Upper lobe of right lung (tissue), 1 donor: Measurements from ENCODE around the gene XPR1. TPM values are rescaled to one million over a fixed set of nuclear protein-coding genes. Genes with fewer than 3 reads are reported as not detected.

Experiments used
- ATAC-seq: fragments of 200-7000 bp; cut with Tn5 transposase; one replicate; pipeline ENCODE4 v1.9.1; 2020; ENCODE audit warnings: mild to moderate bottlenecking, moderate library complexity
- DNase-seq: peaks from one replicate; pipeline ENCODE4 v3.0.0-alpha.2; 2020
- H3K27ac ChIP-seq: fragments of 200-600 bp; one replicate; pipeline ENCODE4 v1.8.0; 2022
- H3K27me3 ChIP-seq: fragments of 200-600 bp; one replicate; pipeline ENCODE4 v1.8.0; 2022; ENCODE audit warnings: mild to moderate bottlenecking
- H3K36me3 ChIP-seq: fragments of 200-600 bp; one replicate; pipeline ENCODE4 v1.8.0; 2022
- H3K4me1 ChIP-seq: fragments of 200-600 bp; one replicate; pipeline ENCODE4 v1.8.0; 2022
- H3K4me3 ChIP-seq: fragments of 200-600 bp; one replicate; pipeline ENCODE4 v1.8.0; 2022; ENCODE audit warnings: mild to moderate bottlenecking
- H3K9me3 ChIP-seq: fragments of 200-600 bp; one replicate; pipeline ENCODE4 v1.8.0; 2022
- intact Hi-C: fragments of 100-400 bp; cut with DNase I; formaldehyde crosslinking; loops from one replicate; pipeline ENCODE4 v1.11.0; 2022
- total RNA-seq: library from RNA; stranded (reverse); fragmentation: NEBNext Ultra II Directional; extraction: Animal tissue kit (Norgen Biotek cat#: 25700); gene quantifications from one replicate; pipeline ENCODE4 v1.2.1, GENCODE V29; 2021
- TF ChIP-seq, protein P1 (sequence below): fragments of 200-600 bp; IDR thresholded peaks from one replicate; pipeline ENCODE4 v1.8.0; 2022; ENCODE audit warnings: antibody characterized with exemption
- donor health status: DM: no; HTN: yes; CAD: no; lungs with severe emphysema.

Gene XPR1
- total RNA-seq, 1 donor from 2014 or later, result 23.5 TPM

DNA sequence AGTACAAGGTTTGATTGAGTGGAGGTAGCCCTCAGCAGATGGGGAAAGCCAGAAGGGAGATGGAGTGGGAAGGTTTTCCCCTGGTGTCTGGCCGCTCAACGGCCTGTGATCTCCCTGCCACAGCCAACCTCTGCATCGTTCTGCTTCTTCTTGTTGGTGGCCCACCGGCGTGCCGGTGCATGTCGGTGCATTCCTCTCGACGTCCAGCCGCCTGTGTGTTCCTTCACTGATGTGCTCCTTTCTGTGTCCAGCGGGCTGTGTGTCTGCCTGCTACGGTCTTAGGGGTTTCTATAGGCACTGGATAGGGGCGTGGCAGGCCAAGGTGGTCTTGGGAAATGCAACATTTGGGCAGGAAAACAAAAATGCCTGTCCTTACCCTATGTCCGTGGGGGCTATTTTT is 101.0 kb downstream of the XPR1 start:
- TF ChIP-seq, protein P1, sequence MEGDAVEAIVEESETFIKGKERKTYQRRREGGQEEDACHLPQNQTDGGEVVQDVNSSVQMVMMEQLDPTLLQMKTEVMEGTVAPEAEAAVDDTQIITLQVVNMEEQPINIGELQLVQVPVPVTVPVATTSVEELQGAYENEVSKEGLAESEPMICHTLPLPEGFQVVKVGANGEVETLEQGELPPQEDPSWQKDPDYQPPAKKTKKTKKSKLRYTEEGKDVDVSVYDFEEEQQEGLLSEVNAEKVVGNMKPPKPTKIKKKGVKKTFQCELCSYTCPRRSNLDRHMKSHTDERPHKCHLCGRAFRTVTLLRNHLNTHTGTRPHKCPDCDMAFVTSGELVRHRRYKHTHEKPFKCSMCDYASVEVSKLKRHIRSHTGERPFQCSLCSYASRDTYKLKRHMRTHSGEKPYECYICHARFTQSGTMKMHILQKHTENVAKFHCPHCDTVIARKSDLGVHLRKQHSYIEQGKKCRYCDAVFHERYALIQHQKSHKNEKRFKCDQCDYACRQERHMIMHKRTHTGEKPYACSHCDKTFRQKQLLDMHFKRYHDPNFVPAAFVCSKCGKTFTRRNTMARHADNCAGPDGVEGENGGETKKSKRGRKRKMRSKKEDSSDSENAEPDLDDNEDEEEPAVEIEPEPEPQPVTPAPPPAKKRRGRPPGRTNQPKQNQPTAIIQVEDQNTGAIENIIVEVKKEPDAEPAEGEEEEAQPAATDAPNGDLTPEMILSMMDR, result no peak
- Histone ChIP-seq H3K9me3 (peaks cover 27% of the 10 kb centered on the region), H3K27me3 (no peaks in the 10 kb centered on the region), H3K27ac (no peak overlapping the region), H3K4me3 (no peak overlapping the region), H3K4me1 (no peaks in the 10 kb centered on the region), H3K36me3 (no peaks in the 10 kb centered on the region)
- ATAC-seq (no peak), DNase-seq (no peak)
- intact Hi-C loops, result no loop called here

DNA sequence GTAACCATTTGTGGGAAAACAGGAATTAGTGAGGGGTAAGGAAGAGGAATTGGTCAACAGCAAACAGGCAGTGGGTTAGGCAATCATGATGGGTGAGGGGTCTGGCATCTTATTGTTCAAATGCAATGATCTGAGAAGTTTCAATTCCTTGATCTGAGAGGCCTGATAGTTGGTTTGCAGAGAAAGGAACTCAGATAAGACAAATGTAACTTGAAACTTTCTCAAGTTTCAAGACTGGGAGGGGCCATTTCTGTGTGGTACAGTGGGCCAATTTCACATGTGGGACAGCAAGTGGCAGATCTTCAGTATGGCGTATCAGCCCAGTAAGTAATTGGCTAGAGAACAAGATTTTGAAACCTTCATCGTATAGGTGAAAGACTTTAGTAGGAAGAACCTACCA is 102.5 kb downstream of the XPR1 start:
- Histone ChIP-seq H3K27me3 (no peaks in the 10 kb centered on the region), H3K36me3 (no peaks in the 10 kb centered on the region), H3K27ac (no peak overlapping the region), H3K9me3 (peaks cover 27% of the 10 kb centered on the region), H3K4me1 (no peaks in the 10 kb centered on the region), H3K4me3 (no peak overlapping the region)
- ATAC-seq, result no peak
- intact Hi-C loops, result no loop called here
- DNase-seq, result no peak
- TF ChIP-seq, protein P1, result no peak

DNA sequence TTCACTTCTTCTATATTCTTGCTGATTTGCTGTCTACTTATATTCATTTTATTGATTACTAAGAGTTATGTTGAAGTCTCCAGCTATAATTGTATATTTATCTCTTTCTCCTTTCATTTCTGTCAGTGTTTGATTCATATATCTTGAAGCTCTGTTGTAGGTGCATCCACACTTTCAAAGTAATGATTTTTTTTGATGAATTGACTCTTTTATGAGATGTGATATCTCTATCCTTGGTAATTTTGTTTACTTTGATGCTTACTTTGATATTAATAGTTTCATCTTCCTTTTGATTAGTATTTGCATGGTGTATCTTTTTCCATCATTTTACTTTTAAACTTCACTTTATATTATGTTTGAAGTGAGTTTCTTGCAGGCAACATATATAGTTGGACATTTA is 110.8 kb downstream of the XPR1 start:
- no peak for DNase-seq
- no peaks in the 10 kb centered on the region for H3K4me1 ChIP-seq
- no peaks in the 10 kb centered on the region for H3K27me3 ChIP-seq
- no peak overlapping the region for H3K4me3 ChIP-seq
- ATAC-seq, result no peak
- H3K36me3 ChIP-seq, result no peaks in the 10 kb centered on the region
- TF ChIP-seq, protein P1, result no peak
- H3K9me3 ChIP-seq, result peaks cover 10% of the 10 kb centered on the region
- intact Hi-C loops, result no loop called here
- H3K27ac ChIP-seq, result no peak overlapping the region

DNA sequence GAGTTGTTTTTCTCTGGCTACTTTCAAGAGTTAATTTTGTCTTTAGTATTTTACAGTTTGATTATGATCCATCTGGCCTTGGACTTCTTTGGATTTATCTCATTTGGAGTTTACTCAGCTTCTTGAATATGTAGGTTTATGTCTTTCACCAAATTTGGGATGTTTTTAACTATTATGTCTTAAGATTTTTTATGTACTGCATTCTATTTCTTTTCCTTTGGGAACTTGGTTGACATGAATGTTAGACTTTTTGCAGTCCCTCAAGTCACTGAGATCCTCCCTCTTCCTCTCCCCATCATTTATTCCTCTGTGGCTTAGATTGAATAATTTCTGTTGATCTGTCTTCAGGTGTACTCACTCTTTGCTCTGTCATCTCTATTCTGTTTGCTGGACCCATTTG is 112.0 kb downstream of the XPR1 start:
- H3K27ac ChIP-seq, result no peak overlapping the region
- TF ChIP-seq, protein P1, result no peak
- no peaks in the 10 kb centered on the region for H3K27me3 ChIP-seq
- no peaks in the 10 kb centered on the region for H3K4me1 ChIP-seq
- DNase-seq, result no peak
- H3K4me3 ChIP-seq, result no peak overlapping the region
- intact Hi-C loops, result no loop called here
- H3K9me3 ChIP-seq, result peaks cover 10% of the 10 kb centered on the region
- no peaks in the 10 kb centered on the region for H3K36me3 ChIP-seq
- no peak for ATAC-seq

DNA sequence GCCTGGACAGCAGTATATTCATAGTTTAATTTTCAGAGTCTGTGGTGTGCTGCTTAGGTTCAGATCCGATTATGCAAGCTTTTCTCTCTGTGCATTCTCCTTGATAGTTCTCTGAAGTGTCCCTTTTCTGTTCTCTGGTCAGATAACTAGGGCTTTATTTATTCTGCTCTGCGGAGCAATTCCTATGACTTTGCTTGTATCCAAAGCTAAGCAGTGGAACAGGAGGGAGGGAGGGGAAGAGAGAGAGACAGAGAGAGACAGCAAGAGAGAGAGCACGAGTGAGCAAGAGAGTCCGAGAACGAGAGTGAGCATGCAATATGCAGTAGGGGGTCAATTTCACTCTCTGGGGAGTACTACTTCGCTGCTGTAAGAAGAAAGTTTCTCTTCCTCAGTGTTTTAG is 113.3 kb downstream of the XPR1 start:
- intact Hi-C loops, result no loop called here
- ATAC-seq, result no peak
- TF ChIP-seq, protein P1, result no peak
- Histone ChIP-seq H3K27me3 (no peaks in the 10 kb centered on the region), H3K4me3 (no peak overlapping the region), H3K9me3 (peaks cover 10% of the 10 kb centered on the region), H3K4me1 (no peaks in the 10 kb centered on the region), H3K27ac (no peak overlapping the region), H3K36me3 (no peaks in the 10 kb centered on the region)
- DNase-seq, result no peak

DNA sequence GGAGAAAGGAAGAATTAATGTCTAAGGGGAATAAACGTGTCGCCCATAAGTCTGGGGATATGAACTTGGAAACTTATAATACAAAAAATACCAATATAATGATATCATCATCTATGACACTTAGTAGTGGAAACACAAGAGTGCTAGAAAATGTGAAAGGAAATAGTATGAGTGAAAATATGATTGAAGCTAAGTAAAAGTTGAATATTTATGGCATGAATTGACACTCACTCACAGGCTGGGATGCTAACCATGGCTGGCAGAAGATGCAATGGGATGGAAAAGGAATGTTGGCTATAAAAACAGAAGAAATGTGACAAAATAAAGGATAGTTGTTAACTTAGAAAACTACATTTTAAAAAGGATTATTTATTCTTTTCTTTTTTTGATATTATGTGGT is 120.1 kb downstream of the XPR1 start:
- intact Hi-C loops, result no loop called here
- Histone ChIP-seq H3K4me1 (no peaks in the 10 kb centered on the region), H3K4me3 (no peak overlapping the region), H3K27me3 (no peaks in the 10 kb centered on the region), H3K36me3 (no peaks in the 10 kb centered on the region), H3K27ac (no peak overlapping the region), H3K9me3 (no peaks in the 10 kb centered on the region)
- DNase-seq (no peak), ATAC-seq (no peak)
- TF ChIP-seq, protein P1, result no peak
